NCI-H2227 treated with DMSO at 0.1 percent for 48 hours (cell line): ENCODE data around the gene GRK3.
"Not testable (repeated sequence)": the region's sequence is repeated elsewhere in the genome, so short reads cannot be mapped to it uniquely, and the experiment has no call there.

Source experiments
- DNase-seq: peaks from one replicate; lab custom pipeline; 2025; lab: John Stamatoyannopoulos, UW

The GRK3 gene

DNA sequence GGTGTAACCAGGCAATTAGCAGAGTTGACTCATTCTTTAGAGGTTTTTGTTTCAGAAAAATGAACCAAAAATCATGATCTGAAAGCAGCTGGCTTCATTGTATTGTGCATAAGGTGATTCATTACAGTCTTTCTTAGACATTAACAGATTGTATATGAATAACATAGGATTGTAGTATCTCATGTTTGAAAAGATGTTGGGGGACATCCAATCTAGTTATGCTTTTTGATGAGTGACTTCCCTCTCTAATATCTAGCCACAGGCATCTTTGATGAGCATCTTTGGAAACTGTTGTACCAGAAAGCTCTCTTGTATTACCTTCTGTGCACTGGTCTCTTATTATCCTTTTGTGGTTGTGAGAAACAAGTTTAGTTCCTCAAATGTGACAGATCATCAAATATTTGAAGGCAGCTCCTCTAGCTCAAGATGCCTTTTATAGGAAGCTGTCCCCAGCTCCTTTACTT, 8.3 kb downstream of the GRK3 start:
- no peak for DNase-seq

DNA sequence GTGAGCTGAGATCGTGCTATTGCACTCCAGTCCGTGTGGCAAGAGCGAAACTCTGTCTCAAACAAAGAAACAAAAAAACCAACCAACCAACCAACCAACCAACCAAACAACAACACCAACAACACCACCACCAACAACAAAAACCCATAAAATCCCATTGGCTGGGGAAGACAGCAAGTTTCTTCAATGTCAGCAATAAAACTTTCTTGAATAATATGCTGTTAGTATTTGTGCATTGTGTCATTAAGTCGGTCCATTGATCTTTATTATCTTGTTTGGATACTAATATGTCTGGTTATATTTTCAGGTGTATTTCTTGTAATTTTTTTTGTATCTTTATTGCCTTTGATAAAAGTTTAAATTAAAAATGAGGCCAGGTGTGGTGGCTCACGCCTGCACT, 9.4 kb downstream of the GRK3 start:
- no peak for DNase-seq

DNA sequence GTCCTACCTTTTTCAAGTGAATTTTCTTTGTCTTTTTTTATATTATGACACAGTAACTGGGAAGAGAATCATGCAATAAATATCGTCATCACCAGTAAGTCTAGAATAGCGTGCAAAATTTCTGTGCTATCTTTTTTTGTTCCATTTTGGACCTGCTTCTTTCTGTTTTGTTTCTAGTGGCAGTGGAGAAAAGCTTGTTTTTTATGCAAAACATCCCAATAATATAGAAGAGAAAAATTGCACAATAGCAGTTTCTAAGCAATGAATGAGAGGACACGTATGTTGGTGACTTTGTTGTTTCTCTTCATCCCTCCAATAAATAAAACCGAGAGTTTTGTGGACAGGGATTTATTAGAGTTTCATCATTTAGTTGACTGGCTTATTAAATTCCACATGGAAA, 10.3 kb downstream of the GRK3 start:
- DNase-seq: no peak

GRCh38 chr22:25575674-25576392, 11.4 kb downstream of the GRK3 start:
- not testable (repeated sequence) for DNase-seq

GRCh38 chr22:25581452-25581851, 17.0 kb downstream of the GRK3 start:
- not testable (repeated sequence) for DNase-seq

DNA sequence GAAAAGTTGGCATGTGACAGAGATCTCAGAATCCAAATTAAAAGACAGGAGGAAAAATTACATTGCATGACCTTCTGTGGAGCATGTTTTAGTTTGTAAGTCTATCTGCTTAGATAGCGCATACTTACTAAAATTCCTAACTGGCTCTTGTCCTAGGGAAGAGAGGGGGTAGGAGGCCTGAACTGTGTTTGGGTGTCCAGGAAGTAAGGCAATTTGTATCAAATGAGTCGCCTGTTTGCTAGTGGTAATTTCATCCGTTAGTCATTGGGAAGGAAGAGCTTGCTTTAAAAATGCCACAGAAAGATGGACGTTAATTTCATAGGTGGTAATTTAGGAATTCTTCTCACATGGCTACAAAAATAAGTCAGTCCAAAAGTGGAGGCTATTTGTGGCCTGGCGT, 18.5 kb downstream of the GRK3 start:
- DNase-seq: no peak

GRCh38 chr22:25584993-25585392, 20.5 kb downstream of the GRK3 start:
- not testable (repeated sequence) for DNase-seq

DNA sequence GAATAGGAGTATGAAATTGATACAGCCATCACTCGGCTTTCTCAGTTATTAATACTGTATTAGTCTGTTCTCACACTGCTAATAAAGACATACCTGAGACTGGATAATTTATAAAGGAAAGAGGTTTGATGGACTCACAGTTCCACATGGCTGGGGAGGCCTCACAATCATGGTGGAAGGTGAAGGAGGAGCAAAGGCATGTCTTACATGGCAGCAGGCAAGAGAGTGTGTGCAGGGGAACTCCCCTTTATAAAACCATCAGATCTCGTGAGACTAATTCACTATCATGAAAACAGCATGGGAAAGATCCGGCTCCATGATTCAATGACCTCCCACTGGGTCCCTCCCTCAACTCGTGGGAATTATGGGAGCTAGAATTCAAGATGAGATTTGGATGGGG, 25.2 kb downstream of the GRK3 start:
- not testable (repeated sequence) for DNase-seq

DNA sequence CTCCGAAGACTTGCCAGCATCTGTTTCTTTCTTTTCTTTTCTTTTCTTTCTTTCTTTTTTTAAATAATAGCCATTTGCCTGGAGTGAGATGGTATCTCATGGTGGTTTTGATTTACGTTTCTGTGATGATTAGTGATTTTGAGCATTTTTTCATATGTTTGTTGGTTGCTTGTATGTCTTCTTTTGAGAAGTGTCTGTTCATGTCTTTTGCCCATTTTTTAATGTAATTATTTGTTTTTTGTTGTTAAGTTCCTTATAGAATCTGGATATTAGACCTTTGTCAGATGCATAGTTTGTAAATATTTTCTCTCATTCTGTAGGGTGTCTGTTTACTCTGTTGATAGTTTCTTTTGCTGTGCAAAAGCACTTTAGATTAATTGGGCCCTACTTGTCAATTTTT, 28.8 kb downstream of the GRK3 start:
- not testable (repeated sequence) for DNase-seq

GRCh38 chr22:25598609-25599008, 34.1 kb downstream of the GRK3 start:
- DNase-seq: no peak

- no peak for DNase-seq
Observed at GRCh38 chr22:25602445-25602844, 38.0 kb downstream of the GRK3 start.

GRCh38 chr22:25602916-25603315, 38.4 kb downstream of the GRK3 start:
- DNase-seq: no peak

- not testable (repeated sequence) for DNase-seq
Observed at GRCh38 chr22:25605146-25605545, 40.7 kb downstream of the GRK3 start.

- DNase-seq: not testable (repeated sequence)
Observed at GRCh38 chr22:25605565-25605964, 41.1 kb downstream of the GRK3 start.

DNA sequence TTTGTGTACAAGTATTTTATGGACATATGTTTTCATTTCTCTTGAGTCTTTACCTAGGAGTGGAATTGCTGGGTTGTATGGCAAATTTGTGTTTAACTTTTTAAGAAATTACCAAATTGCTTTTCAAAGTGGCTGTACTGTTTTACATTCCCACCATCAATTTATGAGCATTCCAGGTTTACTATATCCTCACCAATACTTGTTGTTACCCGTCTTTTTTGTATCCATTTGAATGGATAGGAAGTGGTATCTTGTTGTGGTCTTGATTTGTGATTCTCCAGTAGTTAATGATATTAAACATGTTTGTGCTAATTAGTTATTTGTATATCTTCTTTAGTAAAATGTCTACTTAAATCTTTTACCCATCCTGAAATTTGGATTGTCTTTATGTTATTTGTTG, 46.8 kb downstream of the GRK3 start:
- not testable (repeated sequence) for DNase-seq

GRCh38 chr22:25613131-25613530, 48.7 kb downstream of the GRK3 start:
- not testable (repeated sequence) for DNase-seq

- not testable (repeated sequence) for DNase-seq
Observed at GRCh38 chr22:25613558-25613957, 49.1 kb downstream of the GRK3 start.

- DNase-seq: not testable (repeated sequence)
Observed at GRCh38 chr22:25614791-25615190, 50.3 kb downstream of the GRK3 start.

- no peak for DNase-seq
Observed at GRCh38 chr22:25621986-25622385, 57.5 kb downstream of the GRK3 start.

DNA sequence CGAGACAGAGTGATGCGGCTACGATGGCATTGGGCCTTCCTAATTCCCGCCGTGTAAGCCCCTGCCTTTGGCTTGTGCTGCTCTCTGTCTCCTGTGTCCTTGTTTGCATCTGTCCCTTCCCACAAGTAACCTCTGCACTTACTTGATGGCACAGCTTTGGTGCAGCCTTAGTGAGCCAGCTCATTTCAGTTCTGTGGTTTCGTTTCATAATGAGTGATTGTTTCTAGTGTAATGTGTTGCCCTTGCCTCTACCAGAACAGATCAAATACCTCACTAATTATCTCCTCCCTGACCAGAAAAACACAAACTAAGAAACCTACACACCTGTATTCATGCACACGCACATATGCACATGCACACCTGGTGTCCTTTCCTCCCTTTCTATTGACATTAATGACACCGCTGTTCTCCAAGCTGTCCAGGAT, 58.8 kb downstream of the GRK3 start:
- DNase-seq: no peak

DNA sequence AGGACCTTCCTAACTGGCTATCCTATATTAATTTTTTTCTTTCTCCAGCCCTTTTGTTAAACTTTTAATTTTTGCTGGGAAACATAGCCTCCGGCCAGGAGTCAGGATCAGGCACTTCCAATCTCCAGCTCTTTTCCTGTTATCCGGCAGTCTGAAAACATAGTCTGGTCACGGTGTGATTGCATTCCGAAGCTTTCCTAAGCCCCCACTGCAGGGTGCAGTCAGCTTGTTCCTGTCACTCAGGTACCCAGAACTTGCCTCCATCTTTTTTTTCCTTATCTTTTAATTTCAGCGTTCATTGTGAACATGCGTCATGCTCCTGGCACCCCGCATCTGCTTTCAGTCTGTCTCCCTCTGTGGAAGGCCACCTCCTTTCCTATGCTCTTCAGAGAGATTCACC, 59.4 kb downstream of the GRK3 start:
- no peak for DNase-seq

GRCh38 chr22:25624476-25624875, 60.0 kb downstream of the GRK3 start:
- no peak for DNase-seq

DNA sequence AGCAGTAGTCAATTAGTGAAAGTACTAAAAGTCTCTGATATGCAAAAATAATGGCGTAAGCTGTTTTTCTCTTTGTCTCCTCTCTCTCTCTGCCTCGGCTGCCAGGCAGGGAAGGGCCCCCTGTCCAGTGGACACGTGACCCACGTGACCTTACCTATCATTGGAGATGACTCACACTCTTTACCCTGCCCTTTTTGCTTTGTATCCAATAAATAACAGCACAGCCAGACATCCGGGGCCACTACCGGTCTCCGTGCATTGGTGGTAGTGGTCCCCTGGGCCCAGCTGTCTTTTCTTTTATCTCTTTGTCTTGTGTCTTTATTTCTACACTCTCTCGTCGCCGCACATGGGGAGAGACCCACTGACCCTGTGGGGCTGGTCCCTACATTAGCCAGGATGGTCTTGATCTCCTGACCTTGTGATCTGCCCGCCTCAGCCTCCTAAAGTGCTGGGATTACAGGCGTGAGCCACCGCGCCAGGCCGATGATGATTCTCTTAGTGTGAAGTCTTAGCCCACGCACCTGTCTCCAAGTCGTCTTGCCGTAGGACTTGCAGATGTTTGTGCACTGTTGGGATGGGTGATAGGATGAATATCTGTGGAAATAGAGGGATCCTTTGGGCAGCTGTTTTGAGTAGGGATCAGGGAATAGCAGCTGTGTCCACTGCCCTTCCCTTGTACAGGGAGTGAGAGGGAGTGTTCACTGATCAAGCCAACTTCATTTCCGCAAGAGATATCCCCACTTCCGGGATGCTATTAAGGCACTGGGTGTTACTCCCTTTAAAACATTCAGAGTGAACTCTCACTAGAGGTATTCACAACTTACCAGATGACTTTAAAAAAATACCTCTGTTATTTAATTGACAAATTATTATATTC, 61.5 kb downstream of the GRK3 start:
- not testable (repeated sequence) for DNase-seq
